Measurements from ENCODE around the gene MAD1L1.

MAD1L1 gene

GRCh38 chr7:2033586-2034135 lies 199.1 kb downstream of the MAD1L1 start:
- Histone ChIP-seq H3K9me3 (ENCODE audit: control insufficient read depth, low read length) (peaks cover 3% of the 10 kb centered on the region), H3K4me1 (ENCODE audit: control insufficient read depth, insufficient read depth, low read length, poor library complexity, severe bottlenecking) (peaks cover 8% of the 10 kb centered on the region), H3K27ac (ENCODE audit: insufficient read depth, low read length, poor library complexity, severe bottlenecking) (no peak overlapping the region), H3K27me3 (replicated peaks; ENCODE audit: control insufficient read depth, insufficient read depth, low read length, poor library complexity, severe bottlenecking) (no peaks in the 10 kb centered on the region), H3K36me3 (ENCODE audit: control insufficient read depth, insufficient read depth, low read length) (no peaks in the 10 kb centered on the region), H3K4me3 (ENCODE audit: insufficient read depth, low read depth, low read length, poor library complexity, severe bottlenecking) (no peak overlapping the region)
- no peak for DNase-seq

- Histone ChIP-seq H3K9me3 (ENCODE audit: control insufficient read depth, low read length) (peaks cover 7% of the 10 kb centered on the region), H3K36me3 (ENCODE audit: control insufficient read depth, insufficient read depth, low read length) (no peaks in the 10 kb centered on the region), H3K4me1 (ENCODE audit: control insufficient read depth, insufficient read depth, low read length, poor library complexity, severe bottlenecking) (peaks cover 8% of the 10 kb centered on the region), H3K27me3 (replicated peaks; ENCODE audit: control insufficient read depth, insufficient read depth, low read length, poor library complexity, severe bottlenecking) (no peaks in the 10 kb centered on the region), H3K27ac (ENCODE audit: insufficient read depth, low read length, poor library complexity, severe bottlenecking) (no peak overlapping the region), H3K4me3 (ENCODE audit: insufficient read depth, low read depth, low read length, poor library complexity, severe bottlenecking) (no peak overlapping the region)
- no peak for DNase-seq
Measured at GRCh38 chr7:2032876-2033407, 199.8 kb downstream of the MAD1L1 start.

- no peak overlapping the region for H3K27ac ChIP-seq (ENCODE audit: insufficient read depth, low read length, poor library complexity, severe bottlenecking)
- no peak for DNase-seq
- H3K36me3 ChIP-seq (ENCODE audit: control insufficient read depth, insufficient read depth, low read length) = no peaks in the 10 kb centered on the region
Measured at GRCh38 chr7:2032030-2032875, 200.5 kb downstream of the MAD1L1 start.

GRCh38 chr7:2031451-2031845 lies 201.3 kb downstream of the MAD1L1 start:
- H3K9me3 ChIP-seq (ENCODE audit: control insufficient read depth, low read length) = peaks cover 7% of the 10 kb centered on the region
- peaks cover 8% of the 10 kb centered on the region for H3K4me1 ChIP-seq (ENCODE audit: control insufficient read depth, insufficient read depth, low read length, poor library complexity, severe bottlenecking)
- no peak overlapping the region for H3K4me3 ChIP-seq (ENCODE audit: insufficient read depth, low read depth, low read length, poor library complexity, severe bottlenecking)
- H3K27ac ChIP-seq (ENCODE audit: insufficient read depth, low read length, poor library complexity, severe bottlenecking) = no peak overlapping the region
- H3K36me3 ChIP-seq (ENCODE audit: control insufficient read depth, insufficient read depth, low read length) = no peaks in the 10 kb centered on the region
- H3K27me3 ChIP-seq (replicated peaks; ENCODE audit: control insufficient read depth, insufficient read depth, low read length, poor library complexity, severe bottlenecking) = no peaks in the 10 kb centered on the region
- DNase-seq = no peak

More at GRCh38 chr7:2032030-2032875, 200.5 kb downstream of the MAD1L1 start:
- peaks cover 7% of the 10 kb centered on the region for H3K9me3 ChIP-seq (ENCODE audit: control insufficient read depth, low read length)
- H3K4me1 ChIP-seq (ENCODE audit: control insufficient read depth, insufficient read depth, low read length, poor library complexity, severe bottlenecking) = peaks cover 8% of the 10 kb centered on the region
- no peaks in the 10 kb centered on the region for H3K27me3 ChIP-seq (replicated peaks; ENCODE audit: control insufficient read depth, insufficient read depth, low read length, poor library complexity, severe bottlenecking)
- H3K4me3 ChIP-seq (ENCODE audit: insufficient read depth, low read depth, low read length, poor library complexity, severe bottlenecking) = no peak overlapping the region

- DNase-seq = no peak
- Histone ChIP-seq H3K27ac (ENCODE audit: insufficient read depth, low read length, poor library complexity, severe bottlenecking) (no peak overlapping the region), H3K4me3 (ENCODE audit: insufficient read depth, low read depth, low read length, poor library complexity, severe bottlenecking) (no peak overlapping the region)
Measured at GRCh38 chr7:2030475-2031450, 202.0 kb downstream of the MAD1L1 start.

GRCh38 chr7:2029936-2030335 lies 202.8 kb downstream of the MAD1L1 start:
- Histone ChIP-seq H3K9me3 (ENCODE audit: control insufficient read depth, low read length) (peaks cover 7% of the 10 kb centered on the region), H3K27ac (ENCODE audit: insufficient read depth, low read length, poor library complexity, severe bottlenecking) (no peak overlapping the region), H3K27me3 (replicated peaks; ENCODE audit: control insufficient read depth, insufficient read depth, low read length, poor library complexity, severe bottlenecking) (no peaks in the 10 kb centered on the region), H3K4me1 (ENCODE audit: control insufficient read depth, insufficient read depth, low read length, poor library complexity, severe bottlenecking) (peaks cover 8% of the 10 kb centered on the region), H3K4me3 (ENCODE audit: insufficient read depth, low read depth, low read length, poor library complexity, severe bottlenecking) (no peak overlapping the region), H3K36me3 (ENCODE audit: control insufficient read depth, insufficient read depth, low read length) (no peaks in the 10 kb centered on the region)
- no peak for DNase-seq

More at GRCh38 chr7:2030475-2031450, 202.0 kb downstream of the MAD1L1 start:
- H3K36me3 ChIP-seq (ENCODE audit: control insufficient read depth, insufficient read depth, low read length) = no peaks in the 10 kb centered on the region
- H3K27me3 ChIP-seq (replicated peaks; ENCODE audit: control insufficient read depth, insufficient read depth, low read length, poor library complexity, severe bottlenecking) = no peaks in the 10 kb centered on the region
- H3K9me3 ChIP-seq (ENCODE audit: control insufficient read depth, low read length) = peaks cover 7% of the 10 kb centered on the region
- H3K4me1 ChIP-seq (ENCODE audit: control insufficient read depth, insufficient read depth, low read length, poor library complexity, severe bottlenecking) = peaks cover 8% of the 10 kb centered on the region

- Histone ChIP-seq H3K4me1 (ENCODE audit: control insufficient read depth, insufficient read depth, low read length, poor library complexity, severe bottlenecking) (peaks cover 8% of the 10 kb centered on the region), H3K27ac (ENCODE audit: insufficient read depth, low read length, poor library complexity, severe bottlenecking) (no peak overlapping the region), H3K9me3 (ENCODE audit: control insufficient read depth, low read length) (peaks cover 7% of the 10 kb centered on the region), H3K27me3 (replicated peaks; ENCODE audit: control insufficient read depth, insufficient read depth, low read length, poor library complexity, severe bottlenecking) (no peaks in the 10 kb centered on the region), H3K4me3 (ENCODE audit: insufficient read depth, low read depth, low read length, poor library complexity, severe bottlenecking) (no peak overlapping the region), H3K36me3 (ENCODE audit: control insufficient read depth, insufficient read depth, low read length) (no peaks in the 10 kb centered on the region)
- no peak for DNase-seq
Measured at GRCh38 chr7:2029211-2029905, 203.4 kb downstream of the MAD1L1 start.

GRCh38 chr7:2028733-2029132 lies 204.0 kb downstream of the MAD1L1 start:
- Histone ChIP-seq H3K9me3 (ENCODE audit: control insufficient read depth, low read length) (peaks cover 7% of the 10 kb centered on the region), H3K36me3 (ENCODE audit: control insufficient read depth, insufficient read depth, low read length) (no peaks in the 10 kb centered on the region), H3K27me3 (replicated peaks; ENCODE audit: control insufficient read depth, insufficient read depth, low read length, poor library complexity, severe bottlenecking) (no peaks in the 10 kb centered on the region), H3K27ac (ENCODE audit: insufficient read depth, low read length, poor library complexity, severe bottlenecking) (no peak overlapping the region), H3K4me3 (ENCODE audit: insufficient read depth, low read depth, low read length, poor library complexity, severe bottlenecking) (no peak overlapping the region), H3K4me1 (ENCODE audit: control insufficient read depth, insufficient read depth, low read length, poor library complexity, severe bottlenecking) (peaks cover 8% of the 10 kb centered on the region)
- no peak for DNase-seq

- Histone ChIP-seq H3K9me3 (ENCODE audit: control insufficient read depth, low read length) (peaks cover 7% of the 10 kb centered on the region), H3K27me3 (replicated peaks; ENCODE audit: control insufficient read depth, insufficient read depth, low read length, poor library complexity, severe bottlenecking) (no peaks in the 10 kb centered on the region), H3K4me3 (ENCODE audit: insufficient read depth, low read depth, low read length, poor library complexity, severe bottlenecking) (no peak overlapping the region), H3K36me3 (ENCODE audit: control insufficient read depth, insufficient read depth, low read length) (no peaks in the 10 kb centered on the region), H3K4me1 (ENCODE audit: control insufficient read depth, insufficient read depth, low read length, poor library complexity, severe bottlenecking) (no peaks in the 10 kb centered on the region), H3K27ac (ENCODE audit: insufficient read depth, low read length, poor library complexity, severe bottlenecking) (no peak overlapping the region)
- DNase-seq = no peak
Measured at GRCh38 chr7:2025188-2025587, 207.6 kb downstream of the MAD1L1 start.

All from effector memory CD4-positive, alpha-beta T cell (primary cell).